DND-41 (cell line): ENCODE results near the gene HIGD2A.

Experiments
- ATAC-seq: fragments of 200-7000 bp; cut with Tn5 transposase; 3 replicates; pipeline ENCODE4 v1.9.1; 2021; ENCODE audit warnings: low read depth; ENCODE audit not compliant: insufficient read depth
- DNase-seq: peaks from one replicate; pipeline ENCODE4 v3.0.0-alpha.2; 2020
- H2AFZ ChIP-seq: 2 replicates; pipeline ENCODE4 v1.6.0; 2012; ENCODE audit warnings: low read depth, low read length
- H3K27ac ChIP-seq: 2 replicates; pipeline ENCODE4 v1.5.1; 2012; ENCODE audit warnings: low read length, inconsistent platforms
- H3K27me3 ChIP-seq: fragments of 200-600 bp; sonication (generic); 2 replicates; pipeline ENCODE4 v1.6.0; 2012; ENCODE audit warnings: low read length, mild to moderate bottlenecking, inconsistent platforms; ENCODE audit not compliant: insufficient read depth, poor library complexity
- H3K36me3 ChIP-seq: 2 replicates; pipeline ENCODE4 v1.5.1; 2012; ENCODE audit warnings: low read length, inconsistent platforms; ENCODE audit not compliant: insufficient read depth
- H3K4me1 ChIP-seq: 2 replicates; pipeline ENCODE4 v1.5.1; 2012; ENCODE audit warnings: mild to moderate bottlenecking, low read length; ENCODE audit not compliant: insufficient read depth
- H3K4me2 ChIP-seq: 2 replicates; pipeline ENCODE4 v1.6.0; 2012; ENCODE audit warnings: mild to moderate bottlenecking, moderate library complexity, low read length, inconsistent platforms; ENCODE audit not compliant: insufficient read depth
- H3K4me3 ChIP-seq, 2 experiments: fragments of 200-600 bp in 1 of 2; shearing (Covaris generic) in 1 of 2; 2 replicates each; pipeline ENCODE4 v1.5.1; 2012 to 2016; ENCODE audit warnings: inconsistent platforms in 2 of 2, low read length in 2 of 2, mild to moderate bottlenecking in 2 of 2, low read depth in 1 of 2, moderate library complexity in 1 of 2
- H3K79me2 ChIP-seq: 2 replicates; pipeline ENCODE4 v1.6.0; 2012; ENCODE audit warnings: low read length, inconsistent platforms; ENCODE audit not compliant: insufficient read depth
- H3K9ac ChIP-seq: 2 replicates; pipeline ENCODE4 v1.6.0; 2012; ENCODE audit warnings: low read depth, mild to moderate bottlenecking, inconsistent platforms, low read length, moderate library complexity
- H3K9me3 ChIP-seq: 2 replicates; pipeline ENCODE4 v1.5.1; 2012; ENCODE audit warnings: low read length, moderate library complexity, mild to moderate bottlenecking, inconsistent platforms; ENCODE audit not compliant: insufficient read depth, severe bottlenecking
- H4K20me1 ChIP-seq: 2 replicates; pipeline ENCODE4 v1.6.0; 2012; ENCODE audit warnings: low read length; ENCODE audit not compliant: insufficient read depth
- CTCF ChIP-seq: IDR thresholded peaks from 2 replicates; pipeline ENCODE4 v1.5.1; 2012; ENCODE audit warnings: borderline replicate concordance, low read length, moderate library complexity, mild to moderate bottlenecking; ENCODE audit not compliant: poor library complexity, severe bottlenecking; ENCODE audit errors: extremely low read depth
- EZH2 ChIP-seq: IDR thresholded peaks from 3 replicates; pipeline ENCODE4 v1.6.1; 2012; ENCODE audit warnings: borderline replicate concordance, low read depth, mild to moderate bottlenecking, moderate library complexity, low read length, inconsistent platforms; ENCODE audit not compliant: severe bottlenecking

The HIGD2A gene

GRCh38 chr5:176420086-176420485 lies 31.5 kb downstream of the HIGD2A start:
- Histone ChIP-seq H3K27ac (no peak overlapping the region), H3K36me3 (no peaks in the 10 kb centered on the region), H3K9me3 (peaks cover 2% of the 10 kb centered on the region), H3K79me2 (peaks cover 12% of the 10 kb centered on the region), H3K4me3 (no peak overlapping the region), H3K4me1 (peaks cover 18% of the 10 kb centered on the region), H3K4me2 (no peak overlapping the region), H2AFZ (no peak overlapping the region), H3K9ac (no peak overlapping the region), H4K20me1 (0 out of 2 replicates have a peak, but pooled peaks cover 2% of the 10 kb centered on the region), H3K27me3 (no peaks in the 10 kb centered on the region)
- ATAC-seq, result no peak
- no peak for DNase-seq
- no peak for TF ChIP-seq EZH2
- TF ChIP-seq CTCF, result no peak

- no peak for ATAC-seq
- H2AFZ ChIP-seq, result no peak overlapping the region
- peaks cover 9% of the 10 kb centered on the region for H3K4me1 ChIP-seq
- H3K4me2 ChIP-seq, result no peak overlapping the region
- H3K9me3 ChIP-seq, result peaks cover 9% of the 10 kb centered on the region
- H3K9ac ChIP-seq, result no peak overlapping the region
- H4K20me1 ChIP-seq, result no peaks in the 10 kb centered on the region
- TF ChIP-seq CTCF (no peak), EZH2 (no peak)
- H3K27me3 ChIP-seq, result no peaks in the 10 kb centered on the region
- no peaks in the 10 kb centered on the region for H3K36me3 ChIP-seq
- no peak overlapping the region for H3K4me3 ChIP-seq
- H3K79me2 ChIP-seq, result peaks cover 3% of the 10 kb centered on the region
- H3K27ac ChIP-seq, result no peak overlapping the region
- no peak for DNase-seq
Measured at GRCh38 chr5:176420972-176421544, 32.5 kb downstream of the HIGD2A start.

- Histone ChIP-seq H3K27ac (no peak overlapping the region), H3K4me3 (no peak overlapping the region), H3K9me3 (peaks cover 13% of the 10 kb centered on the region), H3K27me3 (no peaks in the 10 kb centered on the region), H3K9ac (no peak overlapping the region), H3K4me1 (no peaks in the 10 kb centered on the region), H4K20me1 (no peaks in the 10 kb centered on the region), H2AFZ (no peak overlapping the region), H3K36me3 (no peaks in the 10 kb centered on the region), H3K4me2 (no peak overlapping the region), H3K79me2 (no peaks in the 10 kb centered on the region)
- no peak for ATAC-seq
- TF ChIP-seq CTCF (no peak), EZH2 (no peak)
- no peak for DNase-seq
Measured at GRCh38 chr5:176424181-176424580, 35.6 kb downstream of the HIGD2A start.
